Left cardiac atrium (tissue), 4 donors: ENCODE data around the gene USP6. TPM values are rescaled to one million over a fixed set of nuclear protein-coding genes. Genes with fewer than 3 reads are reported as not detected.
"Not testable (repeated sequence)": the region's sequence is repeated elsewhere in the genome, so short reads cannot be mapped to it uniquely, and the experiment has no call there.

Experiments
- ATAC-seq, 2 donors: fragments of 200-7000 bp; cut with Tn5 transposase; one replicate each; pipeline ENCODE4 v1.9.1; 2020; ENCODE audit warnings: mild to moderate bottlenecking in 2 of 2, moderate library complexity in 2 of 2
- DNase-seq: peaks from one replicate; pipeline ENCODE4 v3.0.0-alpha.2; 2020
- intact Hi-C, 2 donors: fragments of 100-400 bp; cut with DNase I; formaldehyde crosslinking; loops; one replicate each; pipeline versions ENCODE4 v1.14.1 to v1.15.1; 2022 to 2023
- long read RNA-seq: library from polyadenylated mRNA; unstranded; transcript quantifications from one replicate; pipeline ENCODE4 v2.0.0, GENCODE V29; 2021
- total RNA-seq, 2 donors: library from RNA; stranded (reverse); fragmentation: NEBNext Ultra II Directional; extraction: Animal tissue kit (Norgen Biotek cat#: 25700); gene quantifications; one replicate each; pipeline ENCODE4 v1.2.1, GENCODE V29; 2021
- donor health status: DM: no; HTN: yes; CAD: no.
- donor health status: DM: no; HTN: yes; CAD: no; lungs with severe emphysema.
- donor health status: DM: yes; HTN: yes; CAD: no.
- donor health status: Dilated cardiomyopathy.

USP6 gene
- under 1 TPM; 0.06 to 0.16 TPM for total RNA-seq
- long read RNA-seq, partial matches to known transcripts = 0 of 1 reads
- long read RNA-seq, other reads (novel, unspliced or antisense) = 1 of 1 reads

GRCh38 chr17:5115673-5116651, at the start of gene USP6:
Gene USP6, plus strand, starts transcription at chr17:5116032. Its CDS starts 14,336 bp downstream, at chr17:5130368.
- DNase-seq (no peak), ATAC-seq (no peak)
- intact Hi-C loops = no loop called here

GRCh38 chr17:5068236-5068635, 47.6 kb upstream of the USP6 start:
- DNase-seq (no peak), ATAC-seq (no peak)
- intact Hi-C loops = loop anchor here in 1 of 2 donors (10.0 kb wide), 1 partner anchor 153 kb away; no protein-coding TSS in a partner anchor

- no peak for DNase-seq
- ATAC-seq = no peak
- intact Hi-C loops = loop anchor here in 1 of 2 donors (10.0 kb wide), 1 partner anchor 155 kb away; no protein-coding TSS in a partner anchor
Measured at GRCh38 chr17:5069724-5070123, 46.1 kb upstream of the USP6 start.

GRCh38 chr17:5075472-5075871, 40.4 kb upstream of the USP6 start:
- intact Hi-C loops, DNase-seq, ATAC-seq: not testable (repeated sequence)

GRCh38 chr17:5077275-5077674, 38.6 kb upstream of the USP6 start:
- DNase-seq, intact Hi-C loops, ATAC-seq: not testable (repeated sequence)

GRCh38 chr17:5077781-5078105, 38.1 kb upstream of the USP6 start:
- DNase-seq (peak; percentile 29), ATAC-seq (peak; percentile 29 to 43)
- intact Hi-C loops = no loop called here

GRCh38 chr17:5078106-5079028, 37.5 kb upstream of the USP6 start, which contains the start of gene ZFP3:
Gene ZFP3, plus strand, starts transcription at chr17:5078467. Its CDS starts 13,038 bp downstream, at chr17:5091505.
- intact Hi-C loops = no loop called here
- ATAC-seq = peak; percentile 97 to 98
- DNase-seq = peak; percentile 90

- ATAC-seq = no peak
- intact Hi-C loops = no loop called here
- no peak for DNase-seq
Measured at GRCh38 chr17:5080591-5080990, 35.2 kb upstream of the USP6 start.

GRCh38 chr17:5092218-5093010, 23.4 kb upstream of the USP6 start:
- no peak for DNase-seq
- intact Hi-C loops = no loop called here
- no peak for ATAC-seq

GRCh38 chr17:5096731-5097100, 19.1 kb upstream of the USP6 start:
- intact Hi-C loops = no loop called here
- DNase-seq (no peak), ATAC-seq (no peak)

GRCh38 chr17:5097101-5097834, 18.6 kb upstream of the USP6 start:
- DNase-seq = peak; percentile 83
- peak; percentile 92 to 95 for ATAC-seq
- intact Hi-C loops = no loop called here

GRCh38 chr17:5099271-5099670, 16.6 kb upstream of the USP6 start:
- intact Hi-C loops = no loop called here
- DNase-seq = no peak
- no peak for ATAC-seq

GRCh38 chr17:5100832-5101231, 15.0 kb upstream of the USP6 start:
- no peak for DNase-seq
- intact Hi-C loops = loop anchor here in 1 of 2 donors (10.0 kb wide), 1 partner anchor 84 kb away; no protein-coding TSS in a partner anchor
- no peak for ATAC-seq

- intact Hi-C loops = no loop called here
- ATAC-seq = no peak
- DNase-seq = no peak
Measured at GRCh38 chr17:5110816-5111215, 5.0 kb upstream of the USP6 start.

- intact Hi-C loops = no loop called here
- ATAC-seq (peak; percentile 98), DNase-seq (peak; percentile 97)
Measured at GRCh38 chr17:5111402-5112204, 4.2 kb upstream of the USP6 start, which contains the start of gene ZNF232. Gene ZNF232, minus strand, starts transcription at chr17:5111878. Its CDS starts 56 bp downstream, at chr17:5111822.

- DNase-seq = no peak
- ATAC-seq = no peak
- intact Hi-C loops = no loop called here
Measured at GRCh38 chr17:5118219-5118618, 2.4 kb downstream of the USP6 start.

- ATAC-seq (no peak), DNase-seq (no peak)
- intact Hi-C loops = no loop called here
Measured at GRCh38 chr17:5120036-5120435, 4.2 kb downstream of the USP6 start.
